OCI-LY1 (cell line): ENCODE data around the gene HSD3B2.

Experiments used
- H2AFZ ChIP-seq: fragments of 200-600 bp; sonication (generic), shearing (Covaris generic); 2 replicates; pipeline ENCODE4 v1.6.0; 2014; ENCODE audit warnings: antibody characterized with exemption, mild to moderate bottlenecking, low read length
- H3F3A ChIP-seq: fragments of 200-600 bp; sonication (generic), shearing (Covaris generic); 2 replicates; pipeline ENCODE4 v1.6.0; 2014; ENCODE audit warnings: mild to moderate bottlenecking, antibody characterized with exemption, low read length, moderate library complexity; ENCODE audit not compliant: insufficient read depth
- H3K27ac ChIP-seq: fragments of 200-600 bp; sonication (generic); 2 replicates; pipeline ENCODE4 v1.5.1; 2014; ENCODE audit warnings: low read length, mixed run types, mild to moderate bottlenecking, low read depth; ENCODE audit not compliant: poor library complexity, severe bottlenecking
- H3K27me3 ChIP-seq: fragments of 200-600 bp; sonication (generic); 2 replicates; pipeline ENCODE4 v1.6.0; 2014; ENCODE audit warnings: antibody characterized with exemption, mild to moderate bottlenecking, low read length, moderate library complexity; ENCODE audit not compliant: insufficient read depth
- H3K36me3 ChIP-seq: fragments of 200-600 bp; sonication (generic); 2 replicates; pipeline ENCODE4 v1.6.1; 2014; ENCODE audit warnings: mild to moderate bottlenecking, antibody characterized with exemption, low read length, moderate library complexity, mixed read lengths; ENCODE audit not compliant: insufficient read depth
- H3K4me1 ChIP-seq: fragments of 200-600 bp; sonication (generic); 2 replicates; pipeline ENCODE4 v1.5.1; 2014; ENCODE audit warnings: mild to moderate bottlenecking, low read length, moderate library complexity; ENCODE audit not compliant: insufficient read depth, severe bottlenecking
- H3K4me2 ChIP-seq: fragments of 200-600 bp; sonication (generic), shearing (Covaris generic); 2 replicates; pipeline ENCODE4 v1.6.1; 2014; ENCODE audit warnings: low read length
- H3K4me3 ChIP-seq: fragments of 200-600 bp; sonication (generic); 2 replicates; pipeline ENCODE4 v1.5.1; 2014; ENCODE audit warnings: low read length, low read depth, mild to moderate bottlenecking, mixed read lengths; ENCODE audit not compliant: poor library complexity, severe bottlenecking
- H3K79me2 ChIP-seq: fragments of 200-600 bp; shearing (Covaris generic); 2 replicates; pipeline ENCODE4 v1.6.1; 2016; ENCODE audit warnings: mixed run types, low read length, mixed read lengths; ENCODE audit not compliant: insufficient read depth
- H3K9ac ChIP-seq: fragments of 200-600 bp; sonication (generic), shearing (Covaris generic); 2 replicates; pipeline ENCODE4 v1.6.1; 2014; ENCODE audit warnings: mild to moderate bottlenecking, low read length, mixed read lengths
- H3K9me2 ChIP-seq: fragments of 200-600 bp; sonication (generic), shearing (Covaris generic); 2 replicates; pipeline ENCODE4 v1.6.1; 2014; ENCODE audit warnings: low read depth, mild to moderate bottlenecking, low read length, mixed read lengths
- H3K9me3 ChIP-seq: fragments of 200-600 bp; shearing (Covaris generic); 2 replicates; pipeline ENCODE4 v1.6.1; 2014; ENCODE audit warnings: low read length, mixed read lengths
- H4K20me1 ChIP-seq: fragments of 200-600 bp; sonication (generic), shearing (Covaris generic); 2 replicates; pipeline ENCODE4 v1.6.0; 2016; ENCODE audit warnings: mild to moderate bottlenecking, low read length; ENCODE audit not compliant: insufficient read depth
- EZH2 ChIP-seq: fragments of 200-600 bp; sonication (generic), shearing (Covaris generic); IDR thresholded peaks from 2 replicates; pipeline ENCODE4 v1.8.0; 2017; ENCODE audit warnings: borderline replicate concordance, mixed run types, mild to moderate bottlenecking, antibody characterized with exemption, low read length, moderate library complexity, mixed read lengths
- TF ChIP-seq, protein P1 (sequence below): fragments of 200-600 bp; sonication (generic), shearing (Covaris generic); IDR thresholded peaks from 2 replicates; pipeline ENCODE4 v1.5.1; 2017; ENCODE audit warnings: mild to moderate bottlenecking, antibody characterized with exemption, low read length, moderate library complexity, mixed read lengths

HSD3B2 gene

DNA sequence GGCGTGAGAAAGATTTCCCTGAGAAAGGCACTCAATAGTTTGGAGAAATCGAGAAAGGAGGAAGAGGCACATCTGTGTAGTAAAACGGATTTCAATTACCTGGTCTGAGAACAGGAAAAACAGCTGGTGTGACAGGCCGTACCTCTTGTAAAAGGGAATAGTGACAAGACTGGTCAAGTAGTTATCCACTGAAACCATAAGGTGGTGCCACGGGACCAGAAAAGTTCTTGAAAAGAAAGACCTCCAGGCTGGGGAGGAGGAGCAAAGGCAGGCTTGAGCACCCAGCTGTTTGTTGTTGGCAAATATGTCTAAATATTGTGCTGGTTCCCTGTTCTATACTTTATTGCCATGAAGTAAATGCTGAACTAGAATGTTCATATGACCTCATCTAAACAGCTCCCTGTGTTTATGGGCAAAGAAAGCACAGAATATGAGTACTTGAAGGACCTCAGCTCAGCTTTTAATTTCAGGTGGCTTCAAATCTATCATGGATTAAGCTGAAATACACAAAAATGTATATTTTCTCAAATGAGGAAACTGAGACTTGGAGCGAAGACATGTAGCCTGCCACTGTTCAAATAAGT is 42.4 kb upstream of the HSD3B2 start:
- H3K9ac ChIP-seq = no peak overlapping the region
- TF ChIP-seq, protein P1, sequence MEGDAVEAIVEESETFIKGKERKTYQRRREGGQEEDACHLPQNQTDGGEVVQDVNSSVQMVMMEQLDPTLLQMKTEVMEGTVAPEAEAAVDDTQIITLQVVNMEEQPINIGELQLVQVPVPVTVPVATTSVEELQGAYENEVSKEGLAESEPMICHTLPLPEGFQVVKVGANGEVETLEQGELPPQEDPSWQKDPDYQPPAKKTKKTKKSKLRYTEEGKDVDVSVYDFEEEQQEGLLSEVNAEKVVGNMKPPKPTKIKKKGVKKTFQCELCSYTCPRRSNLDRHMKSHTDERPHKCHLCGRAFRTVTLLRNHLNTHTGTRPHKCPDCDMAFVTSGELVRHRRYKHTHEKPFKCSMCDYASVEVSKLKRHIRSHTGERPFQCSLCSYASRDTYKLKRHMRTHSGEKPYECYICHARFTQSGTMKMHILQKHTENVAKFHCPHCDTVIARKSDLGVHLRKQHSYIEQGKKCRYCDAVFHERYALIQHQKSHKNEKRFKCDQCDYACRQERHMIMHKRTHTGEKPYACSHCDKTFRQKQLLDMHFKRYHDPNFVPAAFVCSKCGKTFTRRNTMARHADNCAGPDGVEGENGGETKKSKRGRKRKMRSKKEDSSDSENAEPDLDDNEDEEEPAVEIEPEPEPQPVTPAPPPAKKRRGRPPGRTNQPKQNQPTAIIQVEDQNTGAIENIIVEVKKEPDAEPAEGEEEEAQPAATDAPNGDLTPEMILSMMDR = no peak
- no peak for TF ChIP-seq EZH2
- H3K27me3 ChIP-seq = no peaks in the 10 kb centered on the region
- no peak overlapping the region for H3K4me2 ChIP-seq
- H3K36me3 ChIP-seq = no peaks in the 10 kb centered on the region
- no peaks in the 10 kb centered on the region for H3K79me2 ChIP-seq
- no peaks in the 10 kb centered on the region for H3K9me2 ChIP-seq
- no peaks in the 10 kb centered on the region for H4K20me1 ChIP-seq
- H3K9me3 ChIP-seq = no peaks in the 10 kb centered on the region
- no peaks in the 10 kb centered on the region for H3K4me1 ChIP-seq
- no peaks in the 10 kb centered on the region for H3F3A ChIP-seq
- H3K4me3 ChIP-seq = no peak overlapping the region
- H2AFZ ChIP-seq = no peak overlapping the region
- no peak overlapping the region for H3K27ac ChIP-seq

- Histone ChIP-seq H3K9me2 (no peaks in the 10 kb centered on the region), H2AFZ (no peak overlapping the region), H3K4me3 (no peak overlapping the region), H3F3A (no peaks in the 10 kb centered on the region), H3K4me2 (no peak overlapping the region), H3K36me3 (no peaks in the 10 kb centered on the region), H3K27me3 (no peaks in the 10 kb centered on the region), H4K20me1 (no peaks in the 10 kb centered on the region), H3K4me1 (no peaks in the 10 kb centered on the region), H3K79me2 (no peaks in the 10 kb centered on the region), H3K9ac (no peak overlapping the region), H3K27ac (no peak overlapping the region), H3K9me3 (no peaks in the 10 kb centered on the region)
- TF ChIP-seq, protein P1 = no peak
- TF ChIP-seq EZH2 = no peak
These were observed 41.5 kb upstream of the HSD3B2 start for GRCh38 chr1:119373465-119373864.

DNA sequence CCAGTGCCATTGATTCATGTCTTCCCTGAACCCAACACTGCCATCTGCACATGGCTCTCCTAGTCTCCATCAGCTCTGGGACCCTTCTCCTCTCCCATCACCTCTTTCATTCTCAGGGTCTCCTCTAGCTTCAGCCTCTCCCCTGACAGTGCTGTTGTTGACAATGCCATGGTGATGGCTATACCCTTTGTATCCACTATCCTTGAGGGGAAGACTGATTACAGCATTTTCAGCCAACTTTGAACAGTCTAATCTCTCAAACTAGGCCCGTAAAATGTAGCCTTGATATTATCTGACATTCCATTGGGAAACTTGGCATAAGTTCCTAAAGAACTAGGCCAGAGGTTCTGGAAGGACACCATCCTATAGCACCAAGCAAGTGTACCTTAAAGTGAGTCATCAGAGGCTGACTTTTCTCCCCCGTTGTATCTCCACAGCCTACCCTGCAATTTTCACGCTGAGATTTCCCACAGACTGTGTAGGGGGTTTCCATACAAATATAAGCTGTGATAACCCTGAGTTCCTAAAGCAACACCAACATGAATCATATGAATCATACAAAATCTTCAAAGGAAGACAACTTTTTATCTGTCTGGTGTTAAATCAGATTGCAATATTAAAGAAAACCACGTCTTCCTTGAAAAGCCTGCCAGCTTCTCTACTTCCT is 40.6 kb upstream of the HSD3B2 start:
- H3K9me2 ChIP-seq = no peaks in the 10 kb centered on the region
- no peaks in the 10 kb centered on the region for H3K4me1 ChIP-seq
- H3K4me3 ChIP-seq = no peak overlapping the region
- H2AFZ ChIP-seq = no peak overlapping the region
- H3K9ac ChIP-seq = no peak overlapping the region
- TF ChIP-seq EZH2 = no peak
- TF ChIP-seq, protein P1 = no peak
- H3F3A ChIP-seq = no peaks in the 10 kb centered on the region
- no peaks in the 10 kb centered on the region for H4K20me1 ChIP-seq
- no peaks in the 10 kb centered on the region for H3K9me3 ChIP-seq
- no peaks in the 10 kb centered on the region for H3K79me2 ChIP-seq
- no peak overlapping the region for H3K4me2 ChIP-seq
- no peaks in the 10 kb centered on the region for H3K27me3 ChIP-seq
- H3K36me3 ChIP-seq = no peaks in the 10 kb centered on the region
- no peak overlapping the region for H3K27ac ChIP-seq
